GM18520 (cell line): ENCODE results near the gene UBR4.

Source experiments
- ATAC-seq: cut with Tn5 transposase; IDR thresholded peaks from one replicate; pipeline ENCODE4 v1.9.1; 2021; ENCODE audit not compliant: unreplicated experiment

The UBR4 gene

DNA sequence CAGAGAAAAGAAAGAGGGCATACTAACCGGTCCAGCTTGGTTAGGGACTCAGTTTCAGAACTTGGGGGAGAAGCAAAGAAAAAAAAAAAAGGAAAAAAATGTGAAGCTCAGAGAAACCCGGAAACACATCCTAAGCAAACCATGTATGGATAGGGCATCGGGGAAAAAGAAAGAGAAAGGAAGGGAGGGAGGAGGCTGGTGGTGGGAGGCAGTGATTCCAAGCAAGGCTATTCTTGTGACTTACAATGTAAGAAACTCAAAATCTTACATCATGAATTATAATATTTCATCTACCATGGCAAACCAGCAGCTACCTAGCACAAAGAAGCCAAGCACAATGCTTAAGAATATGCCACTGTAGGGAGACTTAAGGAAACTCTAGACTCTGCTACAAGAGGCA is 60.3 kb downstream of the UBR4 start:
- ATAC-seq = no peak

- no peak for ATAC-seq
Measured at GRCh38 chr1:19140465-19140864, 69.6 kb downstream of the UBR4 start.

GRCh38 chr1:19139711-19140110 is 70.4 kb downstream of the UBR4 start:
- ATAC-seq = no peak

GRCh38 chr1:19138958-19139581 is 71.0 kb downstream of the UBR4 start:
- no peak for ATAC-seq

- no peak for ATAC-seq
Measured at GRCh38 chr1:19138331-19138730, 71.7 kb downstream of the UBR4 start.

DNA sequence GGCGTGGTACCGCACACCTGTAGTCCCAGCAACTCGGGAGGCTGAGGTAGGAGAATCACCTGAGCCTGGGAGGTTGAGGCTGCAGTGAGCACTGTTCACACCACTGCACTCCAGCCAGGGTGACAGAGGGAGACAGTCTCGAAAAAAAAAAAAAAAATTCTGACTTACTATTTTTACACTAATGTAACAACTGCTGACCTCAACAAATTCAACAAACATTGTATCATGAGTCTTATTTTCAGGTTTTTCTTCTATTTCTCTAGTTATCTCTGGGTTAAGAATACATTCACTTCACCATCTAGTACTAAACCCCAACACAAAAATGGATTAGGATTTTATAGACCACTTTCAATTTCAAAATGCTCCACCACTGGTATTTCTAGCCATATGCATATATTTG is 72.9 kb downstream of the UBR4 start:
- ATAC-seq = no peak

GRCh38 chr1:19133360-19133759 is 76.7 kb downstream of the UBR4 start:
- no peak for ATAC-seq

DNA sequence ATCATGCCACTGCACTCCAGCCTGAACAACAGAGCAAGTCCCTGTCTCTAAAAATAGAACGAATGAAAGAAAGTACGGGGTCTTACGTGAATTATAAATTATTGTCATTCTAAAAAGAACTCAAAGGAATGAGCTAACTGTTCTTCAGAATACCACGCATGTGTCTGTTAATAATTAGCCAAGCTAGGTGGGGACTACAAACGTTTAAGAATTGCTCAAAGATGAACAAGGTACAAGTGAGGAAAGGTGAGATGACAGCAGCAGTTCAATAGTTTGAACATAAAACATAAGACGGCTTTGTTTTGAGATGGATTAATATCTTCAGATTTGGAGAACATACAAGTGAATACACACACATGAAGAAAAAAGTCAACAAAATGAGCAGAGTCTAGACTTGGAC is 79.6 kb downstream of the UBR4 start:
- ATAC-seq = no peak

GRCh38 chr1:19128968-19129514 is 81.0 kb downstream of the UBR4 start:
- no peak for ATAC-seq

DNA sequence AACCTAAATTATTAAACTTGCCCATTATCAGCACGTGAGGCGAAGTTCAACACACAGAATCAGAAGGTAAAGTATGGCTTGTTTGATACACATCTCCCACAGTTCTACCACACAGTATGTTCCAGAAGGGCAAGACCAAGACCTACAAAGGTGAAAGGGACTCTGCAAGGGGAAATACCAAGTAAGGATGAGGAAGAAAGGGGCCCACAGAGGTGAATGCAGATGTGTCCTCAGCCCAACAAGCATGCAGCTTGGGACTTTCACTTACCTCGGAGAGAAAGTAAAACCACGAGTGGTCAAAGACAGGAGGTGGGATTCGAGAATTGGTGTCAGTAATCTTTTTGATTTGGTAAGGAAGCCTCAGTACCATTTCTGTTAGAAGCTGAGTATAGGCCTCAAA is 85.8 kb downstream of the UBR4 start:
- no peak for ATAC-seq

GRCh38 chr1:19123837-19124236 is 86.2 kb downstream of the UBR4 start:
- no peak for ATAC-seq

GRCh38 chr1:19122668-19123067 is 87.4 kb downstream of the UBR4 start:
- no peak for ATAC-seq

DNA sequence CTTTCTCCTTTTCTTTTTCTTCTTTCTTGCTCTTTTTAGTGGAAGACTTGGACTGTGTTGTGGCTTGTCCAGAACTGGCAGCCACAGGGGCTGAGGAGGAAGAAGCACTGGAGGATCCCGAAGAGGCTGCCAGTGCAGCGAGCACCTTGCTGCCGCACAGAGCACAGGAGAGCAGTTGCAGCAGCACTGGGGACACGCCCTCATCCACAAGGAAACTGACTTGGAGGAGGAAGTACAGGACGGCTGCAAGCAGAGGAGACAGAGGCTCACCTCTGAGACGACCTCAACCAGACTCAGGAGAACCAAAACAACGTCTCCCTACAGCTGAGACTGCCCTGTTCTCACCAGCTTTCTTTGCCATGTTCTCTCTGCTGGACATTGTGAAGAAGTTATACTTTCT is 88.9 kb downstream of the UBR4 start:
- ATAC-seq = no peak

- no peak for ATAC-seq
Measured at GRCh38 chr1:19120070-19120469, 90.0 kb downstream of the UBR4 start.

GRCh38 chr1:19115082-19115808 is 94.8 kb downstream of the UBR4 start:
- no peak for ATAC-seq

DNA sequence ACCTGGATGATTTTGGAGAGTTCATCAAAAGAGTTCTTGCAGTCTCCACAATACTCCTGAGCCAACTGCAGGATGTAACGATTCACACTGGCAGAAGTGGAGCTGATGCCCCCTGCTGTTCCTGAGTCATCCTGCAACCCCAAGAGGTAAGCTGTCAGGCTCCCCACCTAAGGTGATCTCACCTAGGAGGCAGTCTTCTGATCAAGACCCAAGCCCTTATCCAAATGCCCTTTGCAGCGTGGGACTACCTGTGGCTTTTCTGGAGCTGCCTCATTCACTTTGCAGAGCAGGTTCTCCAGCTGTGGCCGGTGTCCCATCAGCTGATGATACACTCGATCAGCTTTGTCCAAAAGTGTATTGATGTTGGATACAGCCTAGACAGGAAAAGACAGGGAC is 96.4 kb downstream of the UBR4 start:
- no peak for ATAC-seq

- ATAC-seq = no peak
Measured at GRCh38 chr1:19112891-19113696, 97.0 kb downstream of the UBR4 start.

- no peak for ATAC-seq
Measured at GRCh38 chr1:19110257-19110927, 99.7 kb downstream of the UBR4 start.

DNA sequence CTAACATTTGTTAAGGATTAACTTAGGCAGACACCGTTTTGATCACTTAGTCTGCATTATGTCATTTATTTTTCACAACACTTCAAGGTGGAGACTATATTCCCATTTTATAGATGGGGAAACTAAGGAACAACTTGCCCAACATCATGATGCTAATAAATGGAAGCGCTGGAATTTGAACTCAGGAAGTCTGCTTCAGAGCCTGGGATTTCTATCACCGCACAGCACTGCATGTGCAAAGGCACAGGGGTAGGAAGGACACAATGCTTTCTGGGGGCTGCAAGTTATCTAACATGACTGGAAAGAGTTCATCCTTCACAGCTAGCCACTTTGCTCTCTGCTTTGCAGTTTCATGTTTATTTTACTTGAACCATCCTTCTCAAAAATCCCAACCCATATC is 100.5 kb downstream of the UBR4 start:
- no peak for ATAC-seq

DNA sequence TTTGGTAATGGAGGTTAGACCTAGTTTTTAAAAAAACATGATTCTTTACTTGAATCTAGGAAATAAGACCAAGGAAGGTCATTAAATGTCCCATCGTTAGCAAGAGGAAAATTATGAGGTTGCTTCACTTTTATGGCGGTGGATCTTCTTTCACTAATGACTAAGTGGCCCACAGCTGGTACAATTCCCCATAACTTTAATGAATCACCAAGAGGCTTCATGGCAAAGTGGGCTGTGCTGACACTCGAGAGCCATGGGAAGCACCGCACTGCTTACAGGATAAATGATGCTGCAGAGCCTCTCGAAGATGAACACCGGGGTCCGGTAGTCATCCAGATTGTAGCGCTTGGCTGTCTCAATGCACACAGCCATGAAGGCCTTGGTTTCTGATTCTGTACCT is 108.8 kb downstream of the UBR4 start:
- ATAC-seq = no peak

- no peak for ATAC-seq
Measured at GRCh38 chr1:19100028-19100427, 110.0 kb downstream of the UBR4 start.
